ENCODE data around the gene TMSB15B. TPM values are rescaled to one million over a fixed set of nuclear protein-coding genes. Genes with fewer than 3 reads are reported as not detected.
"Not testable (repeated sequence)": the region's sequence is repeated elsewhere in the genome, so short reads cannot be mapped to it uniquely, and the experiment has no call there.

Gene TMSB15B
- total RNA-seq, 1 donor = 4.0 TPM

DNA sequence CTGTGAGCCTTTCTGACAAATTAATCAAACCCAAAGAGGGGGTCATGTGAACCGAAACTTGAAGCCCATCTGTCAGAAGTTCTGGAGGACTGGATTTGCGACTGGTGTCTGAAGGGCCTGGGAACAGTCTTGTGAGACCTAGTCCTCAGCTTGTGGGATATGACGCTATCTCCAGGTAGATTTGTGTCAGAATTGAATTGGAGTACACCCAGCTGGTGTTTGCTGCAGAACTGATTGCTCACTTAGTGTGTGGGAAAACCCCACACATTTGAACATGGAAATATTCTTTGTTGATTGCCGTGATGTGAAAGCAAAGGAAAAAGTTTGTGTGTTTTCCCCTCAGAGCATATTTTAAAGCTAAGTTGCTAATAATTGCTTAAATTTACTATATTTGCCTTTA lies 30.3 kb upstream of the TMSB15B start:
- no peak overlapping the region for H2AFZ ChIP-seq (ENCODE audit: low read length)
- no peak overlapping the region for H3K4me2 ChIP-seq (ENCODE audit: insufficient read depth, low read length)
- H3K27ac ChIP-seq (ENCODE audit: low read depth, low read length) = no peak overlapping the region
- H3K9me3 ChIP-seq (ENCODE audit: low read depth, low read length) = no peaks in the 10 kb centered on the region
- DNase-seq (ENCODE audit: insufficient read length, low spot score, missing footprints) = no peak
- H3K79me2 ChIP-seq (ENCODE audit: insufficient read depth, low read length) = no peaks in the 10 kb centered on the region
- H4K20me1 ChIP-seq (ENCODE audit: insufficient read depth, low read length) = peaks cover 4% of the 10 kb centered on the region
- no peak overlapping the region for H3K4me3 ChIP-seq (ENCODE audit: insufficient read depth, low read length)
- H3K36me3 ChIP-seq (ENCODE audit: insufficient read depth, low read length) = no peaks in the 10 kb centered on the region
- TF ChIP-seq CTCF (IDR thresholded peaks at IDR 0.05; ENCODE audit: extremely low read depth, low read depth, low read length) = no peak
- no peaks in the 10 kb centered on the region for H3K4me1 ChIP-seq (ENCODE audit: insufficient read depth, low read length)
- H3K27me3 ChIP-seq (ENCODE audit: insufficient read depth, low read length) = peaks cover 5% of the 10 kb centered on the region

- DNase-seq (ENCODE audit: insufficient read length, low spot score, missing footprints); H3K9me3 ChIP-seq (ENCODE audit: low read depth, low read length); H4K20me1 ChIP-seq (ENCODE audit: insufficient read depth, low read length); H3K36me3 ChIP-seq (ENCODE audit: insufficient read depth, low read length); H3K4me3 ChIP-seq (ENCODE audit: insufficient read depth, low read length); H3K79me2 ChIP-seq (ENCODE audit: insufficient read depth, low read length); H2AFZ ChIP-seq (ENCODE audit: low read length); H3K4me2 ChIP-seq (ENCODE audit: insufficient read depth, low read length); H3K27me3 ChIP-seq (ENCODE audit: insufficient read depth, low read length); H3K27ac ChIP-seq (ENCODE audit: low read depth, low read length); H3K4me1 ChIP-seq (ENCODE audit: insufficient read depth, low read length): not testable (repeated sequence)
Observed at GRCh38 chrX:103940257-103940656, 22.2 kb upstream of the TMSB15B start.

GRCh38 chrX:103941201-103941975 lies 21.0 kb upstream of the TMSB15B start:
- Histone ChIP-seq H4K20me1 (ENCODE audit: insufficient read depth, low read length) (no peaks in the 10 kb centered on the region), H2AFZ (ENCODE audit: low read length) (no peak overlapping the region), H3K4me1 (ENCODE audit: insufficient read depth, low read length) (no peaks in the 10 kb centered on the region), H3K4me3 (ENCODE audit: insufficient read depth, low read length) (no peak overlapping the region), H3K27me3 (ENCODE audit: insufficient read depth, low read length) (peaks cover 3% of the 10 kb centered on the region), H3K79me2 (ENCODE audit: insufficient read depth, low read length) (no peaks in the 10 kb centered on the region), H3K4me2 (ENCODE audit: insufficient read depth, low read length) (no peak overlapping the region), H3K36me3 (ENCODE audit: insufficient read depth, low read length) (no peaks in the 10 kb centered on the region), H3K9me3 (ENCODE audit: low read depth, low read length) (no peaks in the 10 kb centered on the region), H3K27ac (ENCODE audit: low read depth, low read length) (no peak overlapping the region)
- no peak for DNase-seq (ENCODE audit: insufficient read length, low spot score, missing footprints)
- TF ChIP-seq CTCF (IDR thresholded peaks at IDR 0.05; ENCODE audit: extremely low read depth, low read depth, low read length) = peak; percentile 43

DNA sequence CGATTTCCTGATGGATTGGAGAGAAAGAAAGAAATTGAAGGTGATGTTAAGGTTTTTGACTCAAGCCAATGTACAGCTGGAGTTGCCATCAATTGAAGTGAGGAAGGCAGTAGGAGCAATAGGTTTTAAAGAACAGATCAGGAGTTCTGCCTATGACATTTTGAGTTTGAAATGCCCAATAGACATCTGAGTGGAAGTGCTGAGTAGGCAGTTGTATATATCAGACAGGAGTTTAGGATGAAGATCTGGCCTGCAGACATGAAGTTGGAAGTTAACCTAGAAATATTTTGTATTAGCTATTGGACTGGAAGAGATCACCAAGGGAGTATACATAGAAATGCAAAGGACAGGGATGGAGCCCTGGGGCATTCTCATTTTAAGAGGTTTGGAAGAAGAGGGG lies 12.9 kb upstream of the TMSB15B start:
- Histone ChIP-seq H3K27ac (ENCODE audit: low read depth, low read length) (no peak overlapping the region), H3K79me2 (ENCODE audit: insufficient read depth, low read length) (no peaks in the 10 kb centered on the region), H3K4me1 (ENCODE audit: insufficient read depth, low read length) (no peaks in the 10 kb centered on the region), H3K27me3 (ENCODE audit: insufficient read depth, low read length) (peaks cover 8% of the 10 kb centered on the region), H3K4me2 (ENCODE audit: insufficient read depth, low read length) (no peak overlapping the region), H3K9me3 (ENCODE audit: low read depth, low read length) (no peaks in the 10 kb centered on the region), H3K4me3 (ENCODE audit: insufficient read depth, low read length) (no peak overlapping the region), H4K20me1 (ENCODE audit: insufficient read depth, low read length) (no peaks in the 10 kb centered on the region), H3K36me3 (ENCODE audit: insufficient read depth, low read length) (no peaks in the 10 kb centered on the region), H2AFZ (ENCODE audit: low read length) (no peak overlapping the region)
- no peak for TF ChIP-seq CTCF (IDR thresholded peaks at IDR 0.05; ENCODE audit: extremely low read depth, low read depth, low read length)
- no peak for DNase-seq (ENCODE audit: insufficient read length, low spot score, missing footprints)

Measured in osteoblast (primary cell).